PFSK-1 (cell line): Measurements from ENCODE around the gene C1orf146.

Experiments used
- REST ChIP-seq, 2 experiments: IDR thresholded peaks; 2 replicates each; pipeline versions ENCODE4 v1.6.1 to v1.8.0; 2011 to 2012; ENCODE audit warnings: low read depth in 2 of 2, low read length in 2 of 2, control low read depth in 1 of 2, inconsistent platforms in 1 of 2, mild to moderate bottlenecking in 1 of 2, moderate library complexity in 1 of 2; ENCODE audit not compliant: insufficient read depth in 1 of 2
- SIN3A ChIP-seq: IDR thresholded peaks from 2 replicates; pipeline ENCODE4 v1.6.1; 2012; ENCODE audit warnings: mild to moderate bottlenecking, low read length, moderate library complexity, borderline replicate concordance; ENCODE audit not compliant: insufficient read depth

DNA sequence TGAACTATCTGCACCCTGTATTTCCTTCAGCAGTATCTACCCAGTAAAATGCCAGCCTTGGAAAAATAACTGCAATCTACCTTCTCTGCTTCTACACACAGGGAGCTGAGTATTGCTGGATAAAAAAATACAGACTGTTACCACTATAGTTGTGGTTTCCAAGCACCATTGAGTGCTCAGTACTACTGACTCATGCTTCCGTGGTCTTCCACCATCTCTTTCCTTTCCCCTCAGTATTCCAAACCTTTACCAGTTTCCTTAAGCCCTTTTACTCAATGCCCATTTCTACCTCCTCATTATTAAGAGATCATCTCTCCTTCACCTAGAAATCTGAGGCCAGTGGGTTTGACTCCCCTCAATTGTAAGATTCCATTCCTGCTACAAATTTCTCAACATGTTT is 57.2 kb downstream of the C1orf146 start:
- TF ChIP-seq SIN3A (no peak), REST (IDR thresholded peaks at IDR 0.05; ENCODE audit: insufficient read depth in 1 of 2, low read depth in 2 of 2, low read length in 2 of 2) (no peak)
